HFF-Myc (cell line): ENCODE results near the gene MTHFSD.

Source experiments
- DNase-seq: peaks from one replicate; pipeline ENCODE4 v3.0.0-alpha.2; 2011; ENCODE audit warnings: low read depth; ENCODE audit errors: extremely low read depth
- H3K4me3 ChIP-seq: replicated peaks from 2 replicates; pipeline ENCODE4 v1.5.1; 2011; ENCODE audit warnings: low read depth, mild to moderate bottlenecking, control low read depth, low read length
- TF ChIP-seq, protein P1 (sequence below): IDR thresholded peaks from 2 replicates; pipeline ENCODE4 v1.5.1; 2012; ENCODE audit warnings: mild to moderate bottlenecking, low read depth, low read length, control low read depth; ENCODE audit errors: missing control alignments

The MTHFSD gene

DNA sequence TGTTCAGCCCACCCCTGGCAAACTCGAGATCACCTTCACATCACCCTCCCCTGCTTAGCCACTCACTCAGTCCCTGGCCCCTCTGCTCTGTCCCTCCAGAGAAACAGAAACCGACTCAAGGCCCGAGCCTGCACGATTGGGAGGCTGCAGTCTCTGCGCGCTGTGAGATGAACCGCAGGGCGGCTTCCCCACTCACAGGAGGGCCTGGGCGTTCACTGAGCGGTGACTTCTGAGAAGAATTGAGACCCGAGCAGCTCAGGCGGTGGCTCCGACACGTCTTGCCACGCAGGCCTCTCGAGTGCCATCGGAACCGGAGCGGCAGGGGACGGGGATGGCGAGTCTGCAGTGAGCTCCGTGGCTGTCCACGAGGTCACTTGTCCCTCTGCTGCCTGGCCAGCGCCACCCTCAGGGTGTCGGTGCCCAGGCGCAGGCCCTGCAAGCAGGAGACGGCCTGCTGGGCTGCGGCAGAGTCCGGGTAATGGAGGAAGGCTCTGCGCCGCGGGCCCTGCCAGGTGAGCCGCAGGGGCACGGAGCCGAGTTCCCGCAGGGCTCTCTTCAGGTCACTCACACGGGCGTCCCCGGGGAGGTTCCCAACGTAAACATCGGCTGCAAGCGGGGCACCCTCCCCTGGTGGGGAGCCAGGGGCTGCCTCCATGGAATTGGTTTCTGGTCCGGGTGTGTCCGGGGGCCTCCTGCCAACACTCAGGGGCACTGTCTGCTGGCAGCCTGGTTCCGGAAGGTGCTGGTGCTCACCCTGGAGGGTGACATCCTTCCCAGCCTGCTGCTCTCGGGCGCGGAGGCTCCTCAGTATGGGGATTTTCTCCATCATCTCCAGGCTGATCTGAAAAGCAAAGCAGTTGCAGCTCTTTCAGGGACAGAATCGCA lies 23.2 kb downstream of the MTHFSD start:
- TF ChIP-seq, protein P1, sequence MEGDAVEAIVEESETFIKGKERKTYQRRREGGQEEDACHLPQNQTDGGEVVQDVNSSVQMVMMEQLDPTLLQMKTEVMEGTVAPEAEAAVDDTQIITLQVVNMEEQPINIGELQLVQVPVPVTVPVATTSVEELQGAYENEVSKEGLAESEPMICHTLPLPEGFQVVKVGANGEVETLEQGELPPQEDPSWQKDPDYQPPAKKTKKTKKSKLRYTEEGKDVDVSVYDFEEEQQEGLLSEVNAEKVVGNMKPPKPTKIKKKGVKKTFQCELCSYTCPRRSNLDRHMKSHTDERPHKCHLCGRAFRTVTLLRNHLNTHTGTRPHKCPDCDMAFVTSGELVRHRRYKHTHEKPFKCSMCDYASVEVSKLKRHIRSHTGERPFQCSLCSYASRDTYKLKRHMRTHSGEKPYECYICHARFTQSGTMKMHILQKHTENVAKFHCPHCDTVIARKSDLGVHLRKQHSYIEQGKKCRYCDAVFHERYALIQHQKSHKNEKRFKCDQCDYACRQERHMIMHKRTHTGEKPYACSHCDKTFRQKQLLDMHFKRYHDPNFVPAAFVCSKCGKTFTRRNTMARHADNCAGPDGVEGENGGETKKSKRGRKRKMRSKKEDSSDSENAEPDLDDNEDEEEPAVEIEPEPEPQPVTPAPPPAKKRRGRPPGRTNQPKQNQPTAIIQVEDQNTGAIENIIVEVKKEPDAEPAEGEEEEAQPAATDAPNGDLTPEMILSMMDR, result no peak
- no peak for DNase-seq
- no peak overlapping the region for H3K4me3 ChIP-seq

GRCh38 chr16:86531191-86531545 lies 23.9 kb downstream of the MTHFSD start:
- TF ChIP-seq, protein P1, result no peak
- no peak for DNase-seq
- no peak overlapping the region for H3K4me3 ChIP-seq

GRCh38 chr16:86530251-86531190 lies 24.5 kb downstream of the MTHFSD start:
- TF ChIP-seq, protein P1, result no peak
- H3K4me3 ChIP-seq, result no peak overlapping the region
- DNase-seq, result no peak

- no peak overlapping the region for H3K4me3 ChIP-seq
- no peak for DNase-seq
- TF ChIP-seq, protein P1, result no peak
Measured at GRCh38 chr16:86529160-86529559, 25.9 kb downstream of the MTHFSD start.

DNA sequence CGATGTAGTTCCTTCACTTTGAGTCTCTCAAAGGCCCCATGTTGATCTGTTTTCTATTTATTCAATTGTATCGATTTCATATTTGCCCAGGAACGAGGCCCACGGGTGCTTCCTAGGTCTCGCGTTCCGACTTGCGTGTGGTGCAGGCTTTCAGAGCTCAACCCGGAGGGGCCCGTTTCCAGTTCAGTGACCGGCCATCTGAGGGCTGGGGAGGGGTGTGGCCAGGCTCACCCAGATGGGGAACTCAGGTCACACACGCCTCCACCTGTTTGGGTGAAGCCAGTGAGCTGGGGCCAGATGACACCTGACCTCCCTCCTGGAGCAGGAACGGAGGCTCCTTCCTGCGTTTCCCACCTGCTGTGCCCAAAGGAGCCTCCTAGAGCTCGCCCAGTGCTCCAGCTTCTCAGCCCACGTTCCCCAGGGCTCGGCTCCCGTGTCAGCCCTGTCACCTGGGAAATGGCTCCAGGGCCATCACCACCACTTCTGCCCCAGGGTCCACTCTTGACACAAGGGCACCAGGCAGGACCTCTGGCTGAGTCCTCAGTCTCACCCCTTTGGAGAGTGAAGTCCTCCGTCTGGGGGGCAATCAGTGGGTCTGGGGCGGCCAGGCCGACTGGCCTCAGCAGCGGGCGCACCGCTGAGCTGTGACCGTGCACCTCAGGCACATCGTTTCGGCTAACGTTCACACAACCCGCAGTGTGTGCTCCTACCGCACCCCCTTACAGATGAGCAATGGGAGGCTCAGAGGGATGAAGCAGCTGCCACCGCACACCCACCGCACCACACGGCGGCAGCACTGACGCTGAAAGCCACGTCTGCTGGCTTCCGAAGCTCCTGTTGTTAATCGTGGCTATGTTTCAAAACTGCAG lies 26.7 kb downstream of the MTHFSD start:
- H3K4me3 ChIP-seq, result no peak overlapping the region
- TF ChIP-seq, protein P1, result no peak
- DNase-seq, result no peak

GRCh38 chr16:86527366-86527765 lies 27.7 kb downstream of the MTHFSD start:
- TF ChIP-seq, protein P1, result no peak
- DNase-seq, result no peak
- no peak overlapping the region for H3K4me3 ChIP-seq
